Fibroblast of the aortic adventitia (primary cell): ENCODE data around the gene HOXD12. TPM values are rescaled to one million over a fixed set of nuclear protein-coding genes. Genes with fewer than 3 reads are reported as not detected.

Source experiments
- DNase-seq: peaks from one replicate; pipeline ENCODE4 v3.0.0-alpha.2; 2010; ENCODE audit warnings: low read depth
- H3K4me3 ChIP-seq: 2 replicates; pipeline ENCODE4 v1.5.1; 2011; ENCODE audit warnings: low read depth, mild to moderate bottlenecking, control low read depth, low read length, moderate library complexity
- CTCF ChIP-seq: IDR thresholded peaks from 2 replicates; pipeline ENCODE4 v1.5.1; 2011; ENCODE audit warnings: mild to moderate bottlenecking, low read length, control low read depth, inconsistent platforms; ENCODE audit not compliant: insufficient read depth
- total RNA-seq: library from RNA; depleted of rRNA; stranded (reverse); fragments of >200 nt; gene quantifications from 2 replicates; pipeline ENCODE4 v1.2.3, GENCODE V29; 2012; ENCODE audit warnings: low replicate concordance

Gene HOXD12
- total RNA-seq, 1 donor, result not detected

- DNase-seq, result no peak
- no peak overlapping the region for H3K4me3 ChIP-seq
- no peak for TF ChIP-seq CTCF
Measured at GRCh38 chr2:176145085-176145969, 45.7 kb downstream of the HOXD12 start.

- DNase-seq, result no peak
- TF ChIP-seq CTCF, result no peak
- H3K4me3 ChIP-seq, result no peak overlapping the region
Measured at GRCh38 chr2:176146101-176146500, 46.5 kb downstream of the HOXD12 start.

- no peak for TF ChIP-seq CTCF
- H3K4me3 ChIP-seq, result no peak overlapping the region
- no peak for DNase-seq
Measured at GRCh38 chr2:176146645-176147044, 47.0 kb downstream of the HOXD12 start.

GRCh38 chr2:176147210-176147799, 47.7 kb downstream of the HOXD12 start:
- DNase-seq, result no peak
- H3K4me3 ChIP-seq, result no peak overlapping the region
- no peak for TF ChIP-seq CTCF

GRCh38 chr2:176147800-176148496, 48.4 kb downstream of the HOXD12 start:
- DNase-seq, result no peak
- H3K4me3 ChIP-seq, result no peak overlapping the region
- no peak for TF ChIP-seq CTCF

GRCh38 chr2:176148751-176149421, 49.3 kb downstream of the HOXD12 start:
- TF ChIP-seq CTCF, result no peak
- no peak overlapping the region for H3K4me3 ChIP-seq
- DNase-seq, result no peak
